HFFc6 (cell line): Measurements from ENCODE around the gene ADAMTSL4. TPM values are rescaled to one million over a fixed set of nuclear protein-coding genes. Genes with fewer than 3 reads are reported as not detected.
"Not testable (repeated sequence)": the region's sequence is repeated elsewhere in the genome, so short reads cannot be mapped to it uniquely, and the experiment has no call there.

ENCODE experiments used
- DNase-seq: peaks from one replicate; pipeline ENCODE4 v3.0.0-alpha.2; 2018
- H3K27ac Mint-ChIP-seq: 2 replicates; pipeline ENCODE4 v1.8.0; 2020; ENCODE audit warnings: mild to moderate bottlenecking, mixed read lengths
- H3K27me3 Mint-ChIP-seq: 2 replicates; pipeline ENCODE4 v1.8.0; 2021; ENCODE audit warnings: mild to moderate bottlenecking, moderate library complexity, mixed read lengths; ENCODE audit not compliant: insufficient read depth
- H3K36me3 Mint-ChIP-seq: 2 replicates; pipeline ENCODE4 v1.8.0; 2021; ENCODE audit warnings: low read depth, mixed read lengths
- H3K4me1 Mint-ChIP-seq: 2 replicates; pipeline ENCODE4 v1.8.0; 2020; ENCODE audit warnings: low read depth, mixed read lengths
- H3K4me3 Mint-ChIP-seq: 2 replicates; pipeline ENCODE4 v1.8.0; 2020; ENCODE audit warnings: mild to moderate bottlenecking, moderate library complexity, mixed read lengths
- H3K9me3 Mint-ChIP-seq: 2 replicates; pipeline ENCODE4 v1.8.0; 2020; ENCODE audit warnings: mild to moderate bottlenecking, mixed read lengths
- CTCF ChIP-seq: fragments of 200-600 bp; sonication (generic); IDR thresholded peaks from 2 replicates; pipeline ENCODE4 v1.5.0; 2021; ENCODE audit warnings: antibody characterized with exemption, mild to moderate bottlenecking
- total RNA-seq, 6 experiments: library from RNA; stranded (reverse); fragmentation: NEBNext Ultra II Directional; extraction: Animal tissue kit (Norgen Biotek cat#: 25700); gene quantifications; 2 replicates in 1 of 6; 3 replicates in 5 of 6; pipeline ENCODE4 v1.2.3, GENCODE V29; 2021

The ADAMTSL4 gene
- total RNA-seq, 6 experiments from 2014 or later: 33.7 to 61.2 (median 38.2) TPM

DNA sequence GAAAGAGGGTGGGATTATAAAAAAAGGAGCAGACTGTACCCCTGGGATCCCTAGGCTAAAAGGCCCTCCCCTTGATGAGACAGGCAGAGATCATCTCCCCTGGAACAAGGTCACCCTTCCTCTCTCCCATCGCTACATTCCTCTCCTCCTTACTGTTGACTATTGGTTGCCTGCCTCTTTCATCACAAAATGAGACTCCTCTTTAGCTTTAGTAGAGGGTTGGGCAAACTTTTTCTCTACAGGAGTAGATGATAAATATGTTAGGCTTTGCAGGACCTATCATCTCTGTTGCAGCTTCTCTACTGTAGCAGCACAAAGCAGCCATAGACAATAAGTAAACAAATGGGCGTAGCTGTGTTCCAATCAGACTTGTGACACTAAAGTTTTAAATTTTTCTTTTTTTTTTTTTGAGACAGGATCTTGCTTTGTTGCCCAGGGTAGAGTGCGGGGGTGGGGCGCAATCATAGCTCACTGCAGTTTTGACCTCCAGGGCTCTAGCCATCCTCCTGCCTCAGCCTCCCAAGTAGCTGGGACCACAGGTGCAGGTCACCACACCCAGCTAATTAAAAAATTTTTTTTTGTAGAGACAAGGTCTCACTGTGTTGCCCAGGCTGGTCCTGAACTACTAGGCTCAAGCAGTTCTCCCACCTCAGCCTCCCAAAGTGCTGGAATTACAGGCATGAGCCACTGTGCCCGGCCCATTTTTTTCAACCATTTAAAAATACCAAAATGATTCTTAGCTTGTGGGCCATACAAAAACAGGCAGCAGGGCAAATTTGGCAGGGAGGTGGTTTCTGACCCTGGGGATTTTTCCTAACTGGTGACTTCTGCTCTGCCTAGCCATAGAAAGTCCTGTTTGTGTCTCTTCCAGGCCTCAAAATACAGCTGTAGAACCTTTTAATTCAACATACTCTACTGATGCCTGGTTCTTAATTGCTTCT, 15.1 kb downstream of the ADAMTSL4 start:
- peaks cover 76% of the 10 kb centered on the region for H3K4me1 Mint-ChIP-seq
- peaks cover under 1% of the 10 kb centered on the region; the same call in 1 of the 2 replicates for H3K36me3 Mint-ChIP-seq
- peak overlapping the region; percentile 90 for H3K4me3 Mint-ChIP-seq
- H3K27me3 Mint-ChIP-seq: peaks cover 35% of the 10 kb centered on the region
- DNase-seq: no peak
- TF ChIP-seq CTCF: no peak
- peaks cover 2% of the 10 kb centered on the region for H3K9me3 Mint-ChIP-seq
- H3K27ac Mint-ChIP-seq: peak overlapping the region; percentile 99

DNA sequence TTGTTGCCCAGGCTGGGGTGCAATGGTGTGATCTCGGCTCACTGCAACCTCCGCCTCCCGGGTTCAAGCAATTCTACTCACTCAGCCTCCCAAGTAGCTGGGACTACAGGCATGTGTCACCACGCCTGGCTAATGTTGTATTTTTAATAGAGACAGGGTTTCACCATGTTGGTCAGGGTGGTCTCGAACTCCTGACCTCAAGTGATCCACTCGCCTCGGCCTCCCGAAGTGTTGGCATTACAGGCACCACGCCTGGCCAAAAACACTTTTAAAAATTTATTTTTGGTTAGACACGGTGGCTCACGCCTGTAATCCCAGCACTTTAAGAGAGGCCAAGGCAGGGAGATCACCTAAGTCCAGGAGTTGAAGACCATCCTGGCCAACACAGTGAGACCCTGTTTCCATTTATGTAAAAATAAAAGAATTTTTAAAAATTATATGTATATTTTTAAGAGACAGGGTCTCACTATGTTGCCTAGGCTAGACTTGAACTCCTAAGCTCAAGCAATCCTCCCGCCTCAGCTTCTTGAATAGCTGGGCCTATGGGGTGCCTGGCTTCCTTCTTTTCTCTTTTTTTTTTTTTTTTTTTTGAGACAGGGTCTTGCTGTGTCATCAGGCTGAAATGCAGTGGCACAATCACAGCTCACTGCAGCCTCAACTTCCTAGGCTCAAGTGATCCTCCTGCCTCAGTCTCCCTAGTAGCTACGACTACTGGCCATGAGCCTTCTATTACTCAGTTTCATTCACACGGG, 16.2 kb downstream of the ADAMTSL4 start:
- not testable (repeated sequence) for DNase-seq
- H3K27ac Mint-ChIP-seq: peak overlapping the region; percentile 99
- H3K36me3 Mint-ChIP-seq: peaks cover 12% of the 10 kb centered on the region; the same call in 1 of the 2 replicates
- peak overlapping the region; percentile 42 for H3K4me3 Mint-ChIP-seq
- peaks cover 12% of the 10 kb centered on the region for H3K9me3 Mint-ChIP-seq
- peaks cover 82% of the 10 kb centered on the region for H3K4me1 Mint-ChIP-seq
- H3K27me3 Mint-ChIP-seq: peaks cover 46% of the 10 kb centered on the region

GRCh38 chr1:150566589-150567340, 17.6 kb downstream of the ADAMTSL4 start:
- H3K27ac Mint-ChIP-seq: peak overlapping the region; percentile 96
- H3K4me1 Mint-ChIP-seq: peaks cover 80% of the 10 kb centered on the region
- H3K27me3 Mint-ChIP-seq: peaks cover 60% of the 10 kb centered on the region
- TF ChIP-seq CTCF: no peak
- H3K9me3 Mint-ChIP-seq: peaks cover 24% of the 10 kb centered on the region
- peak overlapping the region; percentile 96 for H3K4me3 Mint-ChIP-seq
- peaks cover 20% of the 10 kb centered on the region; the same call in 1 of the 2 replicates for H3K36me3 Mint-ChIP-seq
- DNase-seq: no peak

DNA sequence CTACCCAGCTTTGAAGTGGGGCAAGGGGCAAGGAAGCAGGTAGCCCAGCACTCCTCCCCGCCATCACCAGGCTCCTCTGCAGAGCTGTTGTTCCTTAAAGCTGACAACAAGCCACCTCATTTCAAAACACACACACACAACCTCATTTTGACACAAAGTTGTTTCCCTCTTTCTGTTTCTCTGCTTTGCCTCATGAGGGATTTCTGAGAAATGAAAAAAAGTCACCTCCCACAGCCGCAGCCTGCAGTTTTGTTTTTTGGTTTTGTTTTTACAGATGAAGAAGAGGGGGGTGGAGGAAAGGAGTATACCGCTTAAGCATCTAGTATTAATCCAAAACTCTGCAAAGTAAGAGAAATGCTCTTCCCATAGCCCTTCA, 18.1 kb downstream of the ADAMTSL4 start:
- peaks cover 24% of the 10 kb centered on the region for H3K9me3 Mint-ChIP-seq
- peaks cover 76% of the 10 kb centered on the region for H3K4me1 Mint-ChIP-seq
- peak overlapping the region; percentile 96 for H3K4me3 Mint-ChIP-seq
- no peak for TF ChIP-seq CTCF
- H3K27me3 Mint-ChIP-seq: peaks cover 65% of the 10 kb centered on the region
- H3K36me3 Mint-ChIP-seq: peaks cover 22% of the 10 kb centered on the region
- no peak for DNase-seq
- peak overlapping the region; percentile 96 for H3K27ac Mint-ChIP-seq

DNA sequence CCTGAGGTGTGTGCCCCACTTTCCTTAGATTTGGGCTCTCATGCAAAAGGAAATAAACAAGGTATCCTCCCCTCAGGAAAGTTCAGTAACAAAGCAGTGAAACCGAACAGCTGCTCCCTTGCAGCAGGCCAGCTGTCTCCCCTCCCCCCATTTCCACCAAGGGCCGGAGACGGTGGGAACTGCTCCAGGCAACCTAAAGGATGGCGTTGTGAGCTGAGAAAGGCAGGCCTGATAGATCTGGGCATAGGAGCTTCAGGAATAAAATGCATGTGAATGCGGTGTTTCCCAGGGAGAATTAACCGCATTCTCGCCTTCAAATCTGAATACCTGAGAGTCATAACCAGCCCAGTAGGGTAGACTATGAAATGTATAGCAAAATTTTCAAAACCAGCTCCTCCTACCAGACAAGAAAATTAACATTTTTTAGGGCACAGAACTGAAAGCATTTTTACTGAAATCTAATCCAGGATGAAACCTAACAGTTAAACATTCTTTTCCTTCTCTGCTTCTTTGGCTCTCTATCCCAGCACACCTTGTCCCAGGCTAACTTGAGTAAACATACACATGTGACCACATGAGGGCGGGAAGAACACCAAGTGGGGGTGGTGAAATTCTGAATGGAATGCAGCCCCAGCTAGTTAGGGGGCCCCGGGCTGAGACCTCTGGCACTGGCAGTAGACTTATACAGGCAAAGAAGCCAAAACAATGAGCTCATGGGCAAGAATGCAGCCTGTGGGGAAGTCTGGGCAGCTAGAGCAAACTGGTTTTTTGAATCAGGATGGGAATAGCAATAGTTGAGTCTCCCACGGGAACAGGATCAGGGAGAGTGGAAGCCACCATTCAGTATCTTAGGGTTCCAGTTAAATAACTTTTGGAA, 18.7 kb downstream of the ADAMTSL4 start:
- TF ChIP-seq CTCF: peak; percentile 40
- peak overlapping the region; percentile 96 for H3K27ac Mint-ChIP-seq
- peaks cover 28% of the 10 kb centered on the region for H3K36me3 Mint-ChIP-seq
- H3K4me1 Mint-ChIP-seq: peaks cover 76% of the 10 kb centered on the region
- peak overlapping the region; percentile 96 for H3K4me3 Mint-ChIP-seq
- peak; percentile 94 for DNase-seq
- peaks cover 72% of the 10 kb centered on the region for H3K27me3 Mint-ChIP-seq
- peaks cover 28% of the 10 kb centered on the region for H3K9me3 Mint-ChIP-seq
